Fibroblast of mammary gland (primary cell): Measurements from ENCODE around the gene CLEC16A.

Experiments used
- DNase-seq: peaks from one replicate; pipeline ENCODE4 v3.0.0-alpha.2; 2010; ENCODE audit warnings: low read depth
- H3K4me3 ChIP-seq: 2 replicates; pipeline ENCODE4 v1.5.1; 2011; ENCODE audit warnings: low read depth, mild to moderate bottlenecking, low read length, moderate library complexity; ENCODE audit not compliant: control insufficient read depth
- TF ChIP-seq, protein P1 (sequence below): conservative IDR thresholded peaks from 2 replicates; pipeline ENCODE4 v1.5.1; 2011; ENCODE audit warnings: low read depth, low read length, inconsistent platforms; ENCODE audit not compliant: control insufficient read depth, insufficient read depth

The CLEC16A gene

GRCh38 chr16:10931977-10932632, 12.3 kb upstream of the CLEC16A start:
- H3K4me3 ChIP-seq = no peak overlapping the region
- DNase-seq = no peak
- TF ChIP-seq, protein P1, sequence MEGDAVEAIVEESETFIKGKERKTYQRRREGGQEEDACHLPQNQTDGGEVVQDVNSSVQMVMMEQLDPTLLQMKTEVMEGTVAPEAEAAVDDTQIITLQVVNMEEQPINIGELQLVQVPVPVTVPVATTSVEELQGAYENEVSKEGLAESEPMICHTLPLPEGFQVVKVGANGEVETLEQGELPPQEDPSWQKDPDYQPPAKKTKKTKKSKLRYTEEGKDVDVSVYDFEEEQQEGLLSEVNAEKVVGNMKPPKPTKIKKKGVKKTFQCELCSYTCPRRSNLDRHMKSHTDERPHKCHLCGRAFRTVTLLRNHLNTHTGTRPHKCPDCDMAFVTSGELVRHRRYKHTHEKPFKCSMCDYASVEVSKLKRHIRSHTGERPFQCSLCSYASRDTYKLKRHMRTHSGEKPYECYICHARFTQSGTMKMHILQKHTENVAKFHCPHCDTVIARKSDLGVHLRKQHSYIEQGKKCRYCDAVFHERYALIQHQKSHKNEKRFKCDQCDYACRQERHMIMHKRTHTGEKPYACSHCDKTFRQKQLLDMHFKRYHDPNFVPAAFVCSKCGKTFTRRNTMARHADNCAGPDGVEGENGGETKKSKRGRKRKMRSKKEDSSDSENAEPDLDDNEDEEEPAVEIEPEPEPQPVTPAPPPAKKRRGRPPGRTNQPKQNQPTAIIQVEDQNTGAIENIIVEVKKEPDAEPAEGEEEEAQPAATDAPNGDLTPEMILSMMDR = no peak

DNA sequence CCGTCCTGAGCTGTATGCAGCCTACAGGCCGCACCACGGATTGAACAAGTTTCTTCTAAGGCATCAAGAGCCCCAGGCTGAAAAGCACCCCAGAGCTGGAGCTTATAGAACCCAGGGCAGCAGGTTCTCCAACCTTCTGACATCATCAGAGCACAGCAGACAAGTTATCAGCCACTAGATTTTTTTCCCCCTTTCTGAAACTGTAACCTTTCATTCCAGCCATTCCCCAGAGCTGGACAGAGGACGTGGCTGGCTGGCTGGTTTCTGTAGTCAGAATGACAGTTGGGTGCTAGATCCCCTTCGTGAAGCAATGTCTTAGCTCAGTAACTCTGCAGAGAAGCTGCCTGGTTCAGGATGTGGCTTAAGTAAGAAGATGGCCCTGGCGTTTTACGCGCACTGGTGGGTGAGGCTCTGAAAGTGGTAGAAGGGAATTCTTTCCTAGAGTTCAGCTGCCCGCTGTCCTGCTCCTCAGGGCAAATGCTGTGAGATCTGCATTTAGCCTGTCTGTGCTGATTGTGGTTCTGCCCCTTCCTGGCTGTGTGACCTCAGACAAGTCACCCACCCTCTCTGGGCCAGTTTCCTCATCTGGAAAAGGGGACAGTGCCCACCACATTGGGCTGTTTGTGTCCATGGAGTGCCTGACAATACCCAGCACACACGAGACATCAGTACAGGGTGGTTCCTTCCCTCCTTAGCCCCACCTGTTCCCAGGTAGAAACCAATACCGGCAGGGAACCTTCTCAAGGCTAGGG, 11.2 kb upstream of the CLEC16A start:
- no peak overlapping the region for H3K4me3 ChIP-seq
- TF ChIP-seq, protein P1 = no peak
- DNase-seq = no peak

DNA sequence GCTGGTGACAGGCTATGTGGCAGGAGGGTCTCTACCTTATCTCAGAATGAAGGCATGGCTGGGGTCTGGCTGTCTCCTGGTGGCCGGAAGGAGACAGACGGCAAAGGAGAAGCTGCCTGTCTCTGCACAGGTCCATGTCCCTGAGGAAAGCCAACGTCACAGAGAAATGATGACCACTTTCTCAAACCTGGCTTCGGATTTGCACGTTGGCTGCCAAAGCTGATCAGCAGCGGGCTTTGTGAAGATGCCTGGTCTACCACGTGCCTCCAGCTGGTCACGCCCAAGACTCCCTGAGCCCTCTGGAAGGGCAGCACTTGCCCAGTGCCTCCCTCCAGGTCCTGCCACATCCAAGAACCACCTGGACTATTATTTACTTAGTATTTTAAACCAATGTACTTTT, 10.5 kb upstream of the CLEC16A start:
- DNase-seq = no peak
- TF ChIP-seq, protein P1 = no peak
- H3K4me3 ChIP-seq = no peak overlapping the region

DNA sequence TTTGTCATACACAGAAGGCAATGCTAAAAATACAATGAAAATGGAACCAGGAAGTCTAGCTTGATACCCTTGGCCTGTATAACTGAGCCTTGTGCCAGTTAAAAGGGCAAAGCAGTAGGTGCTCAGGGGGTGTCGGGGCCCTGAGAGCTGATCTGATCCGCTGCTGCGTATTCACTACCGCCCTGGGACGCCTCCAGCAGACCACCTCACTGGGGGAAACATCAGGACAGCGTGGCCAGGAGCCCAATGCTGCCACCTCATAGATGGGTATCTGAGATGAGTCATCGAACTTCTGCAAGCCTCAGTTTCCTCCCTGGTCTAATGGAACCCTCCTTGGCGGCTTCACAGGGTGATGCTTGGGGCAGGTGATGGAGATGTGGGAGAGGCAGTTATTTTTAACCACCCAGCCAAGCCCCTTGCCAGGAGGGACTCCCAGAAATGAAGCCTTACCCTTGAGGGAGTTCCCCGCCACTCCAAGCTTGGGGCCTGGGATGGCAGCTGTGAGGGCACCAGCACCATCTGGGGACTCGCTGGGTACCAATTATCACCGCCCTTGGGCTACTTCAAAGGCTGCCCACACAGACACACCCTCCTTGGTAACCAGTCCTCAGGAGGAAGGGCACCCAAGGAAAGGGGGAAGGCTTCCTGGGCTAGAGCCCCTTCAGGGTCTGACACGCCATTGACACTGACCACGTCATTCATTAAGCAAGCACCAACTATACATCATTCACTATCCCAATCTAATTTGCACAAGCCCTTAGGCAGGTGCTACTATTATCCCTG, 9.8 kb upstream of the CLEC16A start:
- DNase-seq = no peak
- H3K4me3 ChIP-seq = no peak overlapping the region
- TF ChIP-seq, protein P1 = no peak

DNA sequence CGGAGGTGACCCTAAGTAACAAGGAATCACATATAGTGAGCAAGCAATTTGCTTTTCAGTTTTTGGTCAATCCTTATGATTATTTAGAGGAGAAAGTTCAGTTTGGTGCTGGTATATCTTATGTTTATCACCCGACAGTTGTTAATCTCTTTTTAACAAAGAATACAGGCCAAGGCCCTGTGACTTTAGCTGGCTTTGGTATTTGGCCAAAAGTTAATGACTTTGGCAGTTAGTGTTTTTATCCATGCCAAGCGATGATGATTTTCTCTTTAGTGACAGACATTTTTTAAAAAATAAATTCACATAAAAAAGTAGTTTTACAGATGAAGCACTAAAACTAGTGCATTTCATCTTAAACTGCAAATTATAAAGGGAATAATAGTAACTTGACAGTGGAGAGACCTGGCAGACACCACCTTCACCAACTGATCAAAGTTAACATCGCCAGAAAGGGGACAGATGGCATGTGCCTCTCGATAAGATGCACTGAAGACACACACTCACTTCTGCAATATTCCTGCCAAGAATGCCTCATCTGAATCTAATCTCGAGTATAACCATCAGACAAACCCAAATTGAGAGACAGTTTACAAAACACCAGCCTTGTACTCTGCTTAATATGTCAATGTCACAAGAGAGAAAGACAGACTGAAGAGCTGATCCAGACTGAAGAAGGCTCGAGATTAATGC, 9.0 kb upstream of the CLEC16A start:
- no peak overlapping the region for H3K4me3 ChIP-seq
- TF ChIP-seq, protein P1 = no peak
- no peak for DNase-seq

DNA sequence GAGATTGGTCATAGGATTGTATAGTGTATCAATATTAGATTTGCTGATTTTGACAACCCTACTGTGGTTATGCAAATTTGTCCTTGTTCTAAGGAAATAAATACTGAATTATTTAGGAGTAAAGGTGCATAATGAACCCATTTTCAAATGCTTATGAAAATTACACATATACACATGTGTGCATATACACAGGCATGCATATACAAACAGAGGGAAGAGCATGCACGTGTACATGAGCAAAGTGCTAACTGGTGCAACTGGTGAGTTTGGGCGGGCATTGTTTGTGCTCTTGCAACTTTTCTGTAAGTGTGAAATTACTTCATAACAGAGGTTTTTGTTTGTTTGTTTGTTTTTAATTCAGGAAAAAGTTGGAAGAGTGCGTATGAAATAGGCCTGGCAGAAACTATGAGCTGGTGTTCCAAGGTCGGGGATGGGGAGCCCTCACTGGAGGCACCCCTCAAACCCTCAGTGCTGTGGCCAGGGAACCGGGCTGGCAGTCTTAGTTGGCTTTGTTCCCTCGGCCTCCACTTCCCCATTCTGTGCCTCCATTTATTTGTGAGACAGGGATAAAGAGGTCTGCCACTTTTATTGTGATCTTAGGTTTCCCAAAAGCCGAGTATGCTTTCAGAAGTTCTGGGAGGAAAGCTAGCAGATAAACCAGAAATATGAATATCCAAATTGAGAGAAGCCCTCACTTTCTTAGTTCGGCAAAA, 7.9 kb upstream of the CLEC16A start:
- no peak overlapping the region for H3K4me3 ChIP-seq
- TF ChIP-seq, protein P1 = no peak
- DNase-seq = no peak
